Amygdala (tissue), 56 donors: ENCODE results near the gene KMT5B.
A peak's percentile ranks its signal among the peaks of the same experiment; 100 is the strongest.

ENCODE experiments used
- DNase-seq, 56 donors: peaks; one replicate each; lab custom pipeline; 2025; lab: John Stamatoyannopoulos, UW

Gene KMT5B

DNA sequence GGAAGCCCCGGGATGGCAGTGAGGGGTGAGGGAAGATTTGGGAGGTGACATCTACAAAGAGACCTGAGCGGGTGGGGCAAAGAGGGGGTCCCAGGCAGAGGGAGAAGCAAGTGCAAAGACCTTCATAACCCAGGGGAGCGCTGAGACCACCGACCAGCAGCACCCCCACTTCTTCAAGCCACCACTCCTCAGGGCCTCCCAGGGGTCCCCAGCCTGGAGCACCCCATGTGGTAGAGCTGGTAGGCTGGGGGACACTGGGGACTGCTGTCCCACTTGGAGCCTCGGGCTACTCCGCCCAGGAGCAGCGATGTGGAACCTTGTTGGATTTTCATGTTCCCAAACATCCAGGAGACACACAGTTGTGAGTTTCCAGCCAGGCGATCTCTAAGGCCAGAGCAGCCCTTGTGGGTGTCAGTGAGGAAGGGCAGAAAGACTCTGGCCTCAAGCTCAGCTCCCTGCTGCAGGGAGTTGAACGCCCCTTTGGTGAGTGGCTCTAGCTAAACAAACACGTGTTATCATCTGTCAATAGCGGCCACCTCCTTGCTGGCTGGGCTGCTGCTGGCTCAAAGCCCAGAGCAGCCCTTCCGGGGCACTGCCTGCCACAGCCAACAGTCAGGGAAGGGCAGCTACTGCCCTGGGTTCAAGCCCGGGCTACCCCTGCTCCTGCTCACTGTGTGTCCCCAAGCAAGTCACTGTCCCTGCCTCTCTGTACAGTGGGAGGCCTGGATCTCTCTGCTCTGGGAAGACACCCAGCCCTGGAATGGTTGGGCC is 66.2 kb downstream of the KMT5B start:
- DNase-seq = peak in 17 of 56 donors; percentile 13 to 43 (median 28)

DNA sequence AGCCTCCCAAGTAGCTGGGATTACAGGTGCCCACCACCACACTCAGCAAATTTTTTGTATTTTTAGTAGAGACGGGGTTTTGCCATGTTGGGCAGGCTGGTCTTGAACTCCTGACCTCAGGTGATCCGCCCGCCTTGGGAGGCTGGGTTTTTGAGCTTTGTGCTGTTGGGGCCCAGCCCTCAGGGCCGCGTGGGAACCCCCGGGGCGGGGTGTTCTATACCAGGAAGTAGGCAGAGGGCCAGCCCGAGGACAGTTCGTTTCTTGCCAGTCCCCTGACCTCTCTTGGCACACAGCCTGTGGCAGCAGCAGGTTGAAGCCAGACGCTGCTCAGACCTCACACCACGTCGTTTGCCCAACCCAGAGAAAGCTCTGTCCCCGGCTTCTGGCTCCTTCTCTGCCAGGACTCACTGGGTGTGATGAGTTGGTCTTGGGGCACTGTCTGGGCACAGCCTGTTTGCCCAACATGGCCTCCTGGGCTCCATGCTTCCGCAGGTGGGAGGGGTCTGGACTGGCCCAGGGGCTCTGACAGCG is 67.0 kb downstream of the KMT5B start:
- peak in 18 of 56 donors; percentile 14 to 77 (median 36) for DNase-seq

DNA sequence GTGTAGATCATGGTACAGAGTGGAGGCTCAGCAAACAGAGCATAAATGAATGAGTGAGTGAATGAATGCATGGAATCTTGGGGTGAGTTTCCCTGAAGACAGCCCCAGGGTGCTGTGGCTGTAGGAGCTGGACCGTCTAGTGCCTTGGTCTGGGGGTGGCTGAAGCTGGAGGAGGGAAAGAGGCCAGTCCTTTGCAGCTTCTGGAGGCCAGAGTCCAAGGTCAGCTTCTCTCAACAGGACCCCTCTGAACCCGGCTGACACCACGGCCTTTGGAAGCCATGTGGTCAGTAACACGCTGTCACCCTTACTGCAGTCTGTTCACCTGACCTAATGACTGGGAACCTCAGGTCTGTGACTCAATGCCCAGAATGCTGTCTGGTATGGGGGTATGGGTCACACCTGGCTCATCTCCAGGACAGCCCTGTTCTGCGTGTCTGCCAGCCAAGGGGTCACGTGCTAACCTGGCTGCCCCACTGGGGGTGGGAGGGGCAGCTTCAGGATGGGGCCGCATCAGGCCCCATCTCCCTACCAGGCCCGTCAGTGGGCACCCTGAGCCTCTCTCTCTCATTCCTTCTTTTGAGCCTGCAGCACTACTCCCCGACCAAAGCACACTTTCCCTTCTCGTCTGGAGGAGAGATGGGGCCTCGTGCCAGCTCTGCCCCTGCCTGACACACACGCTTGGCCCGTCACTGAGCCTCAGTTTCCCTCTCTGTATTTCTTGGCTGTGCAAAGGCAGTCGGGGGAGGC is 67.8 kb downstream of the KMT5B start:
- DNase-seq = peak in 1 of 56 donors; percentile 45

DNA sequence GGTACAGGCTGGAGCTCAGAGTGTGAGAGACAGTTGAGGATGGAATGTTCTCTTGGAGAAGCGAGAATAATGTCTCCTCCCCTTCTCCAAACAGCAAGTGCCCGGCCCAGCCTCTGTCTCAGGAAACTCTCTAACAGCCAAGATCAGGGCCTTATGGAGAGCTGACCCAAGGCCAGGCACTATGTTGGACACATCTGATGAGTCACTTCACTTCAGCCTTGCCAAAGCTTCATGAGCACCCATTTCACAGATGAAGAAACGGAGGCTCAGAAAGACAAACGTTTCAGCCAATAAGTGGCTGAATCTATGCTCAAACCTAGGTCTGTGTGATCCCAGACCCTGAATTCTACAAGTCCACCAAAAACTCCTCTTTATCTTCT is 69.8 kb downstream of the KMT5B start:
- DNase-seq = no peak

DNA sequence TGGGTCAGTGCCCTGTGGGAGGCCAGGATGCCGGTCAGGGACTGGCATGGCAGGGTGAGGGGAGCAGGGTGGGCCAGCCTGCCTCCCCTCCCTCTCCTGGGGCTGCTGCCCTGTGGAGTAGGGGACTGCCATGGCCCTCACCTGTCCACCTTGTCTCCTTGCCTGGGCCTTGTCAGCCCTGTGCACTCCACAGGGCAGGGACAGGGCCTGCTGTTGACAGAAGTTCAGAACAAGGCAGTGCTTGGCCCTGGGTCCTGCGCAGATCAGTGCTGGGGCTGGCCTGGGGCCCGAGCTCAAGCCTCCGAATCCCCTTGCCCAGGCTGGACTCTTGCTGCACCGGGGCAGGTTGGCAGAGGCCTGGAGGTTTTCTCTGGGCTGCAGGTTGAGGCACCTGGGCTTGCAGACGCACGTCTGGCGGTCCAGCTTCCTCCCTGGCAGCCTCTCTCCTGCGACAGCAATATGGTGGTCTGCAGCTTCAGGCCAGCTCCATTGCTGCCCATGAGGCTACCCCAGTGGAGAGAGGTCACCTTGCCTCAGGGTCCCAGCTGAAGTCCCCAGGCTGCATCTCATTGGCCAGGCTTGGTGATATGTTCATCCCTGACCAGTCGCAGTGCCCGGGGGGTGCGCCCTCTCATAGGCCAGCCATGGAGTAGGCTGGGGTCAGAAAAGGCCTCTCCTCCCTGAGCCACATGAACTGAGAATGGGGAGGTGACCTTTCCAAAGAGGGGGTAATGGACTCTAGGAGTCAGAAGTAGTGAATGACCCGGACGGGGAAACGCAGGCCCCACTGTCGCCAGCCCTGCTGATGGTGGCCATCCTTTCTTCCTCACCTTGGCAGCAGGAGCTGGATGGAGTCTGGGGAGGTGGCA is 70.4 kb downstream of the KMT5B start:
- no peak for DNase-seq

DNA sequence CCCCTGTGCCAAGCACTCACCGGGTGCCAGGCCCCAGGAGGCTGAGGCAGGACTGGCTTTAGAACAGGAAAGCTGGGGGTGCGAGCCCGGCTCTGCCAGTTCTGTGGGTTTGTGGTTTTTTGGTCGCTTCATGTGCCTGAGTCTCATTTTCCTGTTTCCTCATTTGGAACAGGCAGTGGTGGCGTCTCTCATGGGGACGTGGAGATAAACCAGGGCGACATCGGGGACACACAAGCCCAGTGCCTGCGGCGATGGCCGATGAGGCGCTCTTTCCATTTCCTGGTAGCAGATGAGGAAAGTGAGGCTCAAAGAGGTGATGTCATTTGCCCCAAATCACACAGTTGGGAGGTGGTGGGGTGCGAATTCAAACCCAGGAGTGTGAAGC is 71.1 kb downstream of the KMT5B start:
- DNase-seq = peak in 3 of 56 donors; percentile 25 to 30 (median 27)

DNA sequence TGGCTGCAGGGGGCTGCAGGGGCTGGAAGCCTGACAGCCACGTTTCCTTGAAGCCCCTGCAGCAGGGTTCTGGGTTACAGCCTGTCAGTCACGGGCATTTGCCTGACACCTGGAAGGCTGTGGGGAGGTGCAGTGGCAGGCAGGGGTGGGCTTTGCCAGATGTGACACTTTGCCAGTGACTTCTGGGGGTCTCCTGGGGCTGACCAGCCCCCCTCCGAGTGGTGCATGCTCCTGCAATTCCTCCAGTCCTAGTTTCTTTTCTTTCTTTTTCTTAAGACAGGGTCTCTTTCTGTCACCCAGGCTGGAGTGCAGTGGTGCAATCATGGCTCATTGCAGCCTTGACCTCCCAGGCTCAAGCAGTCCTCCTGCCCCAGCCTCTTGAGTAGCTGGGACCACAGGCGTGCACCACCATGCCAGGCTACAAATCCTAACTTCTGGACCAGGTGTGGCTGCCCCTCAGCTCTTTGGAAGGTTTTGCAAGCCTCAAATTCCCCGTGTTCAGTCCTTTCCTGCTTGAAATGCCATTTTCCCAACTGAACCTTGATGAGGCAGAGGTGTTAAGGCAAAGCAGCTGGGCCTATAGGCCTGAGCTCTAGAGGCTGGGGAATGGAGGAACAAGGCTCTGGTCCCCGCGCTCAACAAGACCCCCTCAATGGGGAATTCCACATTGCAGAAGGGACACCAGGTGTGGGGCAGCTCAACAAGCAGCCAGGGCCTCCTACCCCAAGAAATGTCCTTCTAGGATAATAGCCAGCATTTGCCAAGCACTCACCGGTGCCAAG is 71.7 kb downstream of the KMT5B start:
- no peak for DNase-seq

DNA sequence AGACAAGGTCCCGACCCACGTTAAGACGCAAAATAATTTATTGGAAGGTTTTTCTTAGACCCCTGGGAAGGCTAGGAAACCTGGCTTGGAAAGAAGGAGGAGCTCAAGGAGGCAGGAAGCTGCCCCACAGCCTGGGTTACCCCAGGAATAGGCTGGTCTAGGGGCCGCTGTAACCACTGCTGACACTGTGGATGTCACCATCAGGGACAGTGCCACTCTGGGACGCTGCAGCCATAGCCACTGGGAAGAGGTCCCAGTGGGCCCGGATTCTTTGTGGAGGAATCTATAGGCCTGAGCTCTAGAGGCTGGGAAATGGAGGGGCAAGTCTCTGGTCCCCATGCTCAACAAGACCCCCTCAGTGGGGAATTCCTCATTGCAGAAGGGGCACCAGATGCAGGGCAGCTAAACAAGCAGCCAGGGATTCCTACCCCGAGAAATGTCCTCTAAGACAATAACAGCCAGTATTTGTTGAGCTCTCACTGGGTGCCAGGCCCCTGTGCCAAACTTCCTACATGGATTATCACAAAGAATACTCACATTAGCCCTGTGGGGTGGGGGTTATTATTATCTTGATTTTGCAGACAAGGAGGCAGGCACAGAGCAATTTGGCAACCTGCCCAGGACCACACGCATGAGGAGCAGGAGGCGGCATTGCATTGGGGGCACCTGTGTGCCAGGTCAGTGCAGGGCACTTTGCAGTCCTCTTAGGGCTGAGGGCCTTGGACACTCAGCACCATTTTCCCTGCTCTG is 72.4 kb downstream of the KMT5B start:
- DNase-seq = peak in 17 of 56 donors; percentile 35 to 76 (median 49)

DNA sequence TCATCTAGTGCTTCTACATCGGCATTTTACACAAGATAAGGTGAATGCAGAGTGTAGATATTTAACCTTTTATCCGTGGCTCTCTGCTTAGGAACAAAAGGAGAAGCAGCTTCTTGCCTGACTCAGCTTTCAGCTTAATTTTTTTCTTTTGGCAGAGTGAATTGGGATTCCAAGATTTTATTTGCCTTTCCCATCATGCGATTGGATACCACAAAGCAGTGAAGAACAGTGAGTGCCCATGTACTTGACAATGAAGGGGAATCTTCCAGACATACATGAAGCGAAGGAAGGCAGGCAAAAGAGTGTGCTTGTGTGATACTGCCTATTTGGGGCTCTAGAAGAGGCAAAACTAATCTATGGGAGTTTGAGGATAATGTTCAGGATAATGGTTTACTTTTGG is 74.9 kb downstream of the KMT5B start:
- no peak for DNase-seq

DNA sequence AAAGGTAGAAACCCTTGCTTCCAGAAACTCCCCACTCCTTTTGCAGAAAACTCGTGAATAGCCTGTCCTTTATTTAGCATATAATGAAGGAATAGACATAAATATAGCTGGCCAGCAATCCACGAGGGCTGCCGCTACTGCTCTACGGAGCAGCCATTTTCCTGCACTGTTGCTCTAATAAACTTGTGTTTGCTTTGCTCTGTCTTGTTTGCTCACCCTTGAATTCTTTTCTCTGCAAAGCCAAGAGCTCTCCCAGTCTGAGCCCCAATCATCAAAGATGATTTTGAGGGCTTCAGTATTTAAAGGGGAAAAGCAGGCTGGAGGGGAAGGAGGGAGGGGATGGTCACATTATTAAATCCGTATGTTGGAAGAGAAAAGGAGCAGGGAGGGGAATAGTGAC is 75.3 kb downstream of the KMT5B start:
- no peak for DNase-seq

DNA sequence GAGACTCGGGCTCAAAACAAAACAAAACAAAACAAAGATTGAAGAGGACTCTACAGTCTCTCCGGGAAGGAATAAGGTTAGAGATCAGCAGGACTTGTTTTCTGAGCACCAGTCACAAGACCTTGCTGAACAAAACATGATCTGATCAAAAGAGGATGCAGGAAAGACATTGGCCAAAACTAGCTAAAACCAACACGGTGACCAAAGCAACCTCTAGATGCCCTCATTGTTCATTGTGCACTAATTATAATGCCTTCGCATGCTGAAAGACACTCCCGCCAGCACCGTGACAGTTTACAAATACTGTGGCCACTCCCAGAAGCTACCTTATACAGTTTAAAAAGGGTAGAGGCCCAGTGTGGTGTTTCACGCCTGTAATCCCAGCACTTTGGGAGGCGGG is 76.2 kb downstream of the KMT5B start:
- DNase-seq = no peak

DNA sequence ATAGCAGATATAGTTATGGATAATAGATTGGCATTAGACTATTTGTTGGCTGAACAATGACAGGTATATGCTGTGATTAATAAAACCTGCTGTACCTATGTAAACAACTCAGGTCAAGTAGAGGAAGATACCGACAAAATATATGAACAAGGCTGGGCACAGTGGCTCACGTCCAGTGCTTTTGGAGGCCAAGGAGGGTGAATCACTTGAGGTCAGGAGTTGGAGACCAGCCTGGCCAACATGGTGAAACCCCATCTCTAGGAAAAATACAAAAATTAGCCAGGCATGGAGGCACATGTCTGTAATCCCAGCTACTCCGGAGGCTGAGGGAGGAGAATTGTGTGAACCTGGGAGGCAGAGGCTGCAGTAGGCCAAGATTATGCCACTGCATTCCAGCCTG is 77.9 kb downstream of the KMT5B start:
- no peak for DNase-seq

DNA sequence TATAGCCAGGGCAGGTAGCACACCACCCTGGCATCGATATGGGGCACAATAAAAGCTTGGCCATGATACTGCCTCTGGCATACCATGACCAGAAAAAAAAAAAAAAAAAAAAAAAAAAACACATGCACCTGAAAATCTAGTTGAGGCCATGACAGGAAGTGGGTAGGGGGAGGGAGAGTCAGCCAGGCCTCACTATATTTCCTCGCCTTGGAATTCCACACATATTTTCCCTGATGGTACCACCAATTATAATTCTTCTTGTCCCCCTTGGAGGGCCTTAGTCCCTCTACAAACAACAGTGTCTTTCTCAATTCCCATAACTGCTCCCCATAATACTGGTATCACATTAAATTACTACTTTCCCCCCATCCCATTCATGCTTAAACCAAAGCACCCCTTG is 79.3 kb downstream of the KMT5B start:
- DNase-seq = no peak

DNA sequence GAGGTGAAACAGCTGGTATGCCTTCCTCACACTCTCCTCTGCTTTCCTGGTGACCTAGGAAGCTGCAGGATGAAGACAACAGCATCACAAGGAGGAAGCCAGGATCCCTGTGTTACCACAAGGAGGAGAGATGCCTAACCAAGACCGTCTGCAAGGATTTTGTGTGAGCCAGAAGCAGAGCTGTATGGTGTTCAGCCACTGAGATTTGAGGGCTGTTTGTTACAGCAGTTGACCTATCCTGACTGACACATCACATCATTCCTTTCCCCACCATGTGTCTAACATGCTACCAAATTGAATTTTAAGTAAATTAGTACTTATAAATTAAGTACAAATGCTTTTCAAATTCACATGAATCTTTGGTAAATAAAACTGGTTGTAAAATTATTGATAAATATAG is 83.0 kb downstream of the KMT5B start:
- no peak for DNase-seq

DNA sequence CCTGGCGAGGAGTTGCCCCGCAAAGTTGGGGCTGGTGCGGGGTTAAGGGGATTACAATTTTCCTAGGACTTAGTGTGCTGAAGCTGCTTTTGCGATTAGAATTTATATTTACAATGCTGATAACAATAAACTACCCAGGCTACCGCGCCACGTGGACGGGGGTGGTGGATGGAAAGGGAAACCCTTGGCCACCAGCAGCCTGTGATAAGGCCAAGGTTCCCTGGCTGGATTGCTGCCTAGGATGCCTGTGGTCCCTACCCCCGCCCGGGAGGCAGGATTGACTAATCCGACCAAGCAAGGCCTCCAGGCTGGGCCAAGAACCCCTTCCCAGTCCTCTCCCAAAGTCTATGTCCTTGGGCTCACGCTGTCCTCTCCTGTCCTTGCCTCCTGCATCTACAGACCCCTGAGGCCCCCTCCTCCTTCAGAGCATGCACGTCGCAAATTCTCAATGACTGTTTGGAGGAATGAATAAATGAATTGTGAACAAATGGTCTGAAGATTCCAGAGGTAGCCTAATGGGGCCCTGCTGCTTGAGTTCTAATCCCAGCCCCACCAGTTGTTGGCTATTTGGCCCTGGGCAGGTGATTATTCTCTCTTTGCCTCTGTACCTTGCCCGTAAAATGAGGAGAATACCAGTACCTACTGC is 84.3 kb downstream of the KMT5B start:
- peak in 1 of 56 donors; percentile 69 for DNase-seq

DNA sequence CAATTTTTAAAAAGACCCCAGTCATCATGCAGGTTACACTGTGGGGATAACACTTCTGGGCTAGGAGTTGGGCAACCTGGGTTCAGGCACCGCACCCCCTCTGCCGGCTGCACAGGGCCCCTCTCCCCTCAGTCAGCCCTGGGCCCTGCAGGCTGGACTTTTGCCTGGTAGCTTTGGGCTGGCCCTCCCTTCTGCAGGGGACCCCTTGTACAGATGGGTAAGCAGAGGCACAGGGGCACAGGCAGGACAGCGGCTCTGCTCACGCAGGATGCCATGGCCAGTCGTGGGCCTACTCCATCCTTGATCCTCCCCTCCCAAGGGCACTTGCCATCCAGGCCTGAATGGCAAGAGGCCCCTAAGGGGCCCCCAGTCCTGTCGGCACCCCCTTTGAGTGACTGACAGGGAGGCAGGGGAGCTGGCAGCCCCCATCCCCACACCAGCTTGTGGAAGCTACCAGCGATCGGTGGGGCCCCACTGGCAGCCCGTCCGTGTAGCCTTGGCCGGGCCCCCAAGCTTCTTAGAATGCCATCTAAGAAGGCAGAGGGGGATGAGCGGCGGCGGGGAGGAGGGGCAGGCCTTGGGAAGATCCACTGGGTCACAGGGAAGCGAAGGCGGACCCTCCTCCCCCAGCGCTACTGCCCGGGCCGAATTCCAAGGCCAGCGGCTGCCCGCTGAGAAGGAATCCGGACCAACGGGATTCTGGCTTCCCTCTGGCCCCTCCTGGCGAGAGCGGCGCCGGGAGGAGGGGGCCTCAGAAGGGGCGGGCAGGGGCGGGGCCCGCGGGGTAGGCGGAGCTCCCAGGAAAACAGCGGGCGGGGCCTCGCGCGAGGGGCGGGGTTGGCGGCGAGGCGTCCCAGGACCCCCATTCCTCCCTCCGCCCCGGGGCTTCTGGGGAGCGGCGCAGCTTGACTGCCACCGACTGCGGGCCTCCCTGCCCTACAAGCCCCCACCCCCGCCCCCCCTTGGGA is 85.1 kb downstream of the KMT5B start:
- peak in 37 of 56 donors; percentile 20 to 82 (median 57) for DNase-seq

DNA sequence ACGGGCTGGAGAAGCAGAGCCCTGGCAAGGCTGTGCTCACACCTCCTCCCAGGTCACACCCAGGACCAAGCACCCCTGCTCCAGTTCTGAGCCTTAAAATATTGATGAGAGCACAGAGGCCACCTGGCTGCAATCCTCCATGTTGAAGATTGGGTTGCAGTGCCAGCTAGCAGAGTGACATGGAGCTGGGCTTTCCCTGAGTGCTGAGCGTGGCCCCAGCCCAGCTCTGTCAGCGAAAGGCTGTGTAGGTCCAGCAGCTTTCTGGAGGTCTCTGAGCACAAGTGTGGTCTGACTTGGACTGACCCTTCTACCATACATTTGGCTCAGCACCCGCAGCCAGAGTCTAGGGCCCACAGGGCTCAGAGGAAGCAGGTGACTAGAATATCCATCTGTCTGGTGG is 87.9 kb downstream of the KMT5B start:
- no peak for DNase-seq
